GM18907 (cell line): ENCODE measurements around the gene IMMP1L.
"Not testable (repeated sequence)": the region's sequence is repeated elsewhere in the genome, so short reads cannot be mapped to it uniquely, and the experiment has no call there.

Source experiments
- ATAC-seq: cut with Tn5 transposase; IDR thresholded peaks from one replicate; pipeline ENCODE4 v1.9.1; 2021; ENCODE audit warnings: mild to moderate bottlenecking, moderate library complexity; ENCODE audit not compliant: unreplicated experiment

Gene IMMP1L

GRCh38 chr11:31509429-31510345 lies at the start of gene IMMP1L, which contains the start of gene ELP4:
TSS of gene IMMP1L (minus strand) at chr11:31509622. CDS start at chr11:31463276, 46,346 bp downstream.
TSS of gene ELP4 (plus strand) at chr11:31509767. CDS start at chr11:31509785, 18 bp downstream.
- ATAC-seq: peak; percentile 100

- no peak for ATAC-seq
Observed at GRCh38 chr11:31558001-31558400, 48.6 kb upstream of the IMMP1L start.

GRCh38 chr11:31555938-31556337 lies 46.5 kb upstream of the IMMP1L start:
- no peak for ATAC-seq

- ATAC-seq: no peak
Observed at GRCh38 chr11:31542862-31543261, 33.4 kb upstream of the IMMP1L start.

GRCh38 chr11:31535479-31535878 lies 26.1 kb upstream of the IMMP1L start:
- no peak for ATAC-seq

- no peak for ATAC-seq
Observed at GRCh38 chr11:31531293-31531692, 21.9 kb upstream of the IMMP1L start.

GRCh38 chr11:31529701-31530100 lies 20.3 kb upstream of the IMMP1L start:
- peak; percentile 90 for ATAC-seq

- ATAC-seq: no peak
Observed at GRCh38 chr11:31529189-31529588, 19.8 kb upstream of the IMMP1L start.

- no peak for ATAC-seq
Observed at GRCh38 chr11:31521497-31522150, 12.2 kb upstream of the IMMP1L start.

- no peak for ATAC-seq
Observed at GRCh38 chr11:31512117-31512516, 2.7 kb upstream of the IMMP1L start.

GRCh38 chr11:31509051-31509428 lies 382 bp downstream of the IMMP1L start:
- ATAC-seq: peak; percentile 2

- ATAC-seq: no peak
Observed at GRCh38 chr11:31500560-31500959, 8.9 kb downstream of the IMMP1L start.

- ATAC-seq: no peak
Observed at GRCh38 chr11:31499576-31500178, 9.7 kb downstream of the IMMP1L start.

- not testable (repeated sequence) for ATAC-seq
Observed at GRCh38 chr11:31493762-31494161, 15.7 kb downstream of the IMMP1L start.

GRCh38 chr11:31493235-31493634 lies 16.2 kb downstream of the IMMP1L start:
- ATAC-seq: no peak

GRCh38 chr11:31492320-31492913 lies 17.0 kb downstream of the IMMP1L start:
- no peak for ATAC-seq

- ATAC-seq: peak; percentile 78
Observed at GRCh38 chr11:31487848-31488247, 21.6 kb downstream of the IMMP1L start.

- no peak for ATAC-seq
Observed at GRCh38 chr11:31484497-31484896, 24.9 kb downstream of the IMMP1L start.

GRCh38 chr11:31480930-31481329 lies 28.5 kb downstream of the IMMP1L start:
- no peak for ATAC-seq

GRCh38 chr11:31479066-31479465 lies 30.4 kb downstream of the IMMP1L start:
- no peak for ATAC-seq

GRCh38 chr11:31478223-31478590 lies 31.2 kb downstream of the IMMP1L start:
- ATAC-seq: no peak
